GM23338 (cell line): ENCODE data around the gene MAPK4. TPM values are rescaled to one million over a fixed set of nuclear protein-coding genes. Genes with fewer than 3 reads are reported as not detected.

Source experiments
- ATAC-seq: fragments of 200-7000 bp; cut with Tn5 transposase; 3 replicates; pipeline ENCODE4 v1.9.1; 2020
- DNase-seq: peaks from one replicate; pipeline ENCODE4 v3.0.0-alpha.2; 2015; ENCODE audit warnings: low spot score
- H2AFZ ChIP-seq: fragments of 200-600 bp; sonication (generic); 2 replicates; pipeline ENCODE4 v1.8.0; 2016; ENCODE audit warnings: antibody characterized with exemption, mild to moderate bottlenecking, moderate library complexity
- H3F3A ChIP-seq: fragments of 200-600 bp; sonication (generic); replicated peaks from 2 replicates; pipeline ENCODE4 v1.8.0; 2017; ENCODE audit warnings: antibody characterized with exemption, mixed run types, low read depth
- H3K27ac ChIP-seq: fragments of 200-600 bp; sonication (generic); 2 replicates; pipeline ENCODE4 v1.6.1; 2016; ENCODE audit warnings: low read depth
- H3K27me3 ChIP-seq: fragments of 200-600 bp; sonication (generic); 2 replicates; pipeline ENCODE4 v1.8.0; 2016; ENCODE audit warnings: mild to moderate bottlenecking, mixed run types, moderate library complexity; ENCODE audit not compliant: insufficient read depth
- H3K36me3 ChIP-seq: fragments of 200-600 bp; sonication (generic); 2 replicates; pipeline ENCODE4 v1.8.0; 2016; ENCODE audit warnings: mild to moderate bottlenecking; ENCODE audit not compliant: insufficient read depth
- H3K4me1 ChIP-seq: fragments of 200-600 bp; sonication (generic); 2 replicates; pipeline ENCODE4 v1.8.0; 2016; ENCODE audit warnings: mild to moderate bottlenecking, moderate library complexity; ENCODE audit not compliant: insufficient read depth
- H3K4me2 ChIP-seq: fragments of 200-600 bp; sonication (generic); 2 replicates; pipeline ENCODE4 v1.7.1; 2017; ENCODE audit warnings: mixed run types
- H3K4me3 ChIP-seq: fragments of 200-600 bp; sonication (generic); 2 replicates; pipeline ENCODE4 v1.6.1; 2016; ENCODE audit warnings: mixed run types
- H3K79me2 ChIP-seq: fragments of 200-600 bp; sonication (generic); replicated peaks from 2 replicates; pipeline ENCODE4 v1.8.0; 2017; ENCODE audit warnings: mild to moderate bottlenecking; ENCODE audit not compliant: insufficient read depth
- H3K9me2 ChIP-seq: fragments of 200-600 bp; sonication (generic); 2 replicates; pipeline ENCODE4 v1.8.0; 2017; ENCODE audit not compliant: insufficient read depth
- H4K20me1 ChIP-seq: fragments of 200-600 bp; sonication (generic); replicated peaks from 2 replicates; pipeline ENCODE4 v1.8.0; 2017; ENCODE audit warnings: mild to moderate bottlenecking; ENCODE audit not compliant: insufficient read depth
- H3K27ac Mint-ChIP-seq: 2 replicates; pipeline ENCODE4 v1.8.0; 2020; ENCODE audit warnings: inconsistent platforms, mild to moderate bottlenecking, moderate library complexity, mixed read lengths
- H3K27me3 Mint-ChIP-seq: 3 replicates; pipeline ENCODE4 v1.8.0; 2022; ENCODE audit warnings: low read depth, mild to moderate bottlenecking, moderate library complexity, mixed read lengths, inconsistent platforms; ENCODE audit not compliant: insufficient read depth, poor library complexity
- H3K36me3 Mint-ChIP-seq: 3 replicates; pipeline ENCODE4 v1.8.0; 2021; ENCODE audit warnings: low read depth, mild to moderate bottlenecking, inconsistent platforms, moderate library complexity, mixed read lengths
- H3K4me1 Mint-ChIP-seq: 3 replicates; pipeline ENCODE4 v1.8.0; 2020; ENCODE audit warnings: mild to moderate bottlenecking, inconsistent platforms, mixed read lengths
- H3K4me3 Mint-ChIP-seq: 3 replicates; pipeline ENCODE4 v1.8.0; 2021; ENCODE audit warnings: moderate library complexity, mild to moderate bottlenecking, inconsistent platforms, mixed read lengths
- H3K9me3 Mint-ChIP-seq: 3 replicates; pipeline ENCODE4 v1.8.0; 2020; ENCODE audit warnings: moderate library complexity, mild to moderate bottlenecking, inconsistent platforms, mixed read lengths
- JUNB ChIP-seq: IDR thresholded peaks from one replicate; pipeline ENCODE4 v1.6.1; 2016; ENCODE audit warnings: antibody characterized with exemption; ENCODE audit not compliant: unreplicated experiment
- NANOG ChIP-seq: IDR thresholded peaks from 2 replicates; pipeline ENCODE4 v1.6.1; 2016; ENCODE audit warnings: antibody characterized with exemption, borderline replicate concordance
- POLR2AphosphoS5 ChIP-seq: IDR thresholded peaks from 2 replicates; pipeline ENCODE4 v1.6.1; 2016; ENCODE audit warnings: antibody characterized with exemption, low read depth
- REST ChIP-seq: IDR thresholded peaks from one replicate; pipeline ENCODE4 v1.6.1; 2018; ENCODE audit warnings: antibody characterized with exemption; ENCODE audit not compliant: unreplicated experiment
- STAT1 ChIP-seq: IDR thresholded peaks from one replicate; pipeline ENCODE4 v1.6.1; 2016; ENCODE audit warnings: antibody characterized with exemption; ENCODE audit not compliant: unreplicated experiment
- ZNF114 ChIP-seq: fragments of 250-450 bp; sonication (Bioruptor Pico); IDR thresholded peaks from 2 replicates; pipeline ENCODE4 v1.5.0; 2020; ENCODE audit warnings: mild to moderate bottlenecking, moderate library complexity
- ZNF462 ChIP-seq: fragments of 250-450 bp; sonication (Bioruptor Pico); IDR thresholded peaks from 2 replicates; pipeline ENCODE4 v1.5.0; 2020; ENCODE audit warnings: mild to moderate bottlenecking, moderate library complexity
- polyA plus RNA-seq: library from polyadenylated mRNA; unstranded; fragments of >200 nt; fragmentation: Nextera tagmentation; extraction: Ambion mirVana; gene quantifications from 2 replicates; pipeline ENCODE4 v1.2.1, GENCODE V29; 2016
- total RNA-seq: library from RNA; depleted of rRNA; stranded (reverse); fragments of >200 nt; shearing (Covaris generic); gene quantifications from 2 replicates; pipeline ENCODE4 v1.2.3, GENCODE V29; 2014
- TF ChIP-seq, protein P1 (sequence below), 2 experiments: fragments of 200-600 bp in 1 of 2; sonication (generic) in 1 of 2; conservative IDR thresholded peaks; 2 replicates each; pipeline versions ENCODE4 v1.5.1 to v1.6.1; 2016 to 2017; ENCODE audit warnings: antibody characterized with exemption in 2 of 2, low read depth in 2 of 2, mild to moderate bottlenecking in 2 of 2, moderate library complexity in 1 of 2

The MAPK4 gene
- total and polyA plus RNA-seq, 2 experiments from 2014 or later = 1.3 to 4.4 TPM

GRCh38 chr18:50626317-50626716 lies 66.4 kb downstream of the MAPK4 start:
- H3K36me3 Mint-ChIP-seq = no peaks in the 10 kb centered on the region
- Histone ChIP-seq H3K4me2 (no peak overlapping the region), H3K27ac (no peak overlapping the region), H3K36me3 (no peaks in the 10 kb centered on the region), H3F3A (no peaks in the 10 kb centered on the region), H3K4me1 (no peaks in the 10 kb centered on the region), H2AFZ (no peak overlapping the region), H3K4me3 (no peak overlapping the region), H3K79me2 (no peaks in the 10 kb centered on the region), H3K9me2 (peaks cover 7% of the 10 kb centered on the region; the same call in 1 of the 2 replicates), H4K20me1 (no peaks in the 10 kb centered on the region), H3K27me3 (no peaks in the 10 kb centered on the region)
- no peak for TF ChIP-seq REST
- no peak for TF ChIP-seq ZNF462 (CRISPR knock-in tag)
- TF ChIP-seq STAT1 = no peak
- no peak for TF ChIP-seq POLR2AphosphoS5
- no peak for TF ChIP-seq JUNB
- TF ChIP-seq NANOG = no peak
- TF ChIP-seq, protein P1, sequence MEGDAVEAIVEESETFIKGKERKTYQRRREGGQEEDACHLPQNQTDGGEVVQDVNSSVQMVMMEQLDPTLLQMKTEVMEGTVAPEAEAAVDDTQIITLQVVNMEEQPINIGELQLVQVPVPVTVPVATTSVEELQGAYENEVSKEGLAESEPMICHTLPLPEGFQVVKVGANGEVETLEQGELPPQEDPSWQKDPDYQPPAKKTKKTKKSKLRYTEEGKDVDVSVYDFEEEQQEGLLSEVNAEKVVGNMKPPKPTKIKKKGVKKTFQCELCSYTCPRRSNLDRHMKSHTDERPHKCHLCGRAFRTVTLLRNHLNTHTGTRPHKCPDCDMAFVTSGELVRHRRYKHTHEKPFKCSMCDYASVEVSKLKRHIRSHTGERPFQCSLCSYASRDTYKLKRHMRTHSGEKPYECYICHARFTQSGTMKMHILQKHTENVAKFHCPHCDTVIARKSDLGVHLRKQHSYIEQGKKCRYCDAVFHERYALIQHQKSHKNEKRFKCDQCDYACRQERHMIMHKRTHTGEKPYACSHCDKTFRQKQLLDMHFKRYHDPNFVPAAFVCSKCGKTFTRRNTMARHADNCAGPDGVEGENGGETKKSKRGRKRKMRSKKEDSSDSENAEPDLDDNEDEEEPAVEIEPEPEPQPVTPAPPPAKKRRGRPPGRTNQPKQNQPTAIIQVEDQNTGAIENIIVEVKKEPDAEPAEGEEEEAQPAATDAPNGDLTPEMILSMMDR (conservative IDR thresholded peaks at IDR 0.05; ENCODE audit: low read depth in 2 of 2) = no peak
- TF ChIP-seq ZNF114 (CRISPR knock-in tag) = no peak
- DNase-seq = no peak
- H3K4me1 Mint-ChIP-seq = peaks cover 18% of the 10 kb centered on the region
- ATAC-seq = no peak
- H3K4me3 Mint-ChIP-seq = no peak overlapping the region
- H3K27ac Mint-ChIP-seq = no peak overlapping the region
- H3K9me3 Mint-ChIP-seq = no peaks in the 10 kb centered on the region
- H3K27me3 Mint-ChIP-seq = peaks cover 11% of the 10 kb centered on the region
